ENCODE measurements around the gene MYH7. TPM values are rescaled to one million over a fixed set of nuclear protein-coding genes. Genes with fewer than 3 reads are reported as not detected.

MYH7 gene
- not detected for total RNA-seq

DNA sequence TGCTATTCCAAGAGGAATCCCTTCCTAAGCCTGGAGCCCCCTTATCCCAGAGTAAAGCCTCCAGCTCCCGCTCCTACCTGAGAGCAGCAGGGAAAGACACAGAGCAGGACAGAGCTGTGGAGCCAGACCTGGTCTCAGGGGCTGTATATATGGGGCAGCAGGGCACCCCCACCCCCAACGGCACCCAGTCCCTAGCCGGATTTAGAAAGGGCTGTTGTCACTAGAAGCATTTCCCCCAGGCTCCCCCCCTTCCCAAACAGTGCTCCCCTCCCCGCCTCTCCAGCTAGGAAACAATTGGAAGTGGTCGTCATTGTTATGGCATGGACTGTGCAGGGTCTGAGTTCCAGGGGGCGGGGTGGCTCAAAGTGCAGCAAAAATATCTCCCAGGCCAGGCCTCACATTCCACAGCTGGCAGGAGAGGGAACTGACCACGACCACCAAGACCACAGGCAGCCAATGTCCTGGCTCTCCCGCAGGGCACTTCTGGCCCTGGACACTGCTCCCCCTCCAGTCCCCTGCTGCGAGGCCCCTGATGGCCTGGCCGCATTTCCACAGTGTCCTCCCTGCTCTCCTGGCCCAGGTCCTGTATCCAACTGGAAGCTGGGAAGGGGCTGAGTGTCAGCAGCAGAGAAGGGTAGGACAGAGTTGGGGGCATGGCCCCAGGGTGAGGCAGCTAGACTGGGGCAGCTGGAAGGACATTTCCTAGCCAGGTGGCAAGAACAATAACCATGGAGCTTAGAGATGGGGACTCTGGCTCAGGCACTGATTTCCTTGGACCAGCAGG, at the start of gene MYH7:
MYH7 (minus strand) TSS at position 118 of the 784 bp plus-strand sequence. CDS start 1,928 bp downstream, outside the sequence.
- ATAC-seq (no peak), DNase-seq (no peak)
- H3K4me1 Mint-ChIP-seq (ENCODE audit: low read depth) = no peaks in the 10 kb centered on the region
- ChIA-PET CTCF (no interaction called here), POLR2A (interaction anchor here (0.7 kb wide), 1 partner anchor 198 kb away, joined by 3 read pairs; no protein-coding TSS in a partner anchor)
- no peak within 1 kb of the TSS for H3K4me3 Mint-ChIP-seq
- H3K27me3 Mint-ChIP-seq = no peaks in the 10 kb centered on the region
- intact Hi-C loops (cut with micrococcal nuclease) = no loop called here
- H3K36me3 Mint-ChIP-seq (ENCODE audit: low read depth) = no peaks in the 10 kb centered on the region
- no peak for TF ChIP-seq CTCF (IDR thresholded peaks at IDR 0.05)
- H3K27ac Mint-ChIP-seq = no peak within 1 kb of the TSS
- no peaks in the 10 kb centered on the region for H3K9me3 Mint-ChIP-seq

DNA sequence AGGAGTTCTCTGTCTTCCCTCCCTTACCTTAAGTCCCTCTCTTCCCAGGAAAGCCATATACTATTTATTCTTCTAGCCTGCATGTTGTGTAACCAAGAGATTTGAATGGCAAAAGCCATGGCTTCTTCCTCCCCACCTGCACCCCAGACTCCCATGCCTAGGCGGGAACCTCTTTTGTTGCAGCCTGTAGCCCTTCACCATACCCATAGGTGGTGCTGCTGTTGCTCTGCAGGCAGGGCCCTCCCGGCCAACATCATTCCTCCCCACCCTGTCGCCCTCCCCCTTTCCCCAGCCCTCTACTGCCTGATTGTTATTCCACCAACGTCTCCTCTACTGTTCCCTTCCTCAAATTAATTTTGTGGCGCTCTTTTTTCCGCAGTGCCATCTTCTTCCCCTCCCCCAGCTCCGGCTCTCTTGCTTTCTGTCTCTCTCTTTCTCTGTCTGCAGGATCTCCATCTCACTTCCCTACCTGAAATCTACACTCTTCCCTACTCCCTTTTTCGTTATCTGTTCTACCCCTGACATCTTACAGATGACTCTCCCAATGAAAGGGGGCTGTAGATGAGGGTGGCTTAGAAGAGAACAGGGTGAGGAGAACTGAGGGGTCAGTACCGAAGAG, 47.9 kb upstream of the MYH7 start:
- Mint-ChIP-seq H3K4me1 (ENCODE audit: low read depth) (no peaks in the 10 kb centered on the region), H3K27ac (no peak overlapping the region), H3K36me3 (ENCODE audit: low read depth) (peaks cover 7% of the 10 kb centered on the region), H3K4me3 (no peak overlapping the region), H3K9me3 (no peaks in the 10 kb centered on the region), H3K27me3 (no peaks in the 10 kb centered on the region)
- CTCF ChIA-PET = interaction anchor here (1.2 to 12.7 kb wide), 5 partner anchors 45 to 83 kb away, joined by 3 to 291 read pairs (median 4); partner anchors contain the start of genes THTPA and ZFHX2
- intact Hi-C loops (cut with micrococcal nuclease) = no loop called here
- peak; percentile 44 for TF ChIP-seq CTCF (IDR thresholded peaks at IDR 0.05)
- POLR2A ChIA-PET = no interaction called here
- DNase-seq (peak; percentile 23), ATAC-seq (peak; percentile 81)

GRCh38 chr14:23482823-23483148, 47.3 kb upstream of the MYH7 start:
- no peaks in the 10 kb centered on the region for H3K9me3 Mint-ChIP-seq
- peaks cover 1% of the 10 kb centered on the region for H3K4me1 Mint-ChIP-seq (ENCODE audit: low read depth)
- no peak for TF ChIP-seq CTCF (IDR thresholded peaks at IDR 0.05)
- intact Hi-C loops (cut with micrococcal nuclease) = no loop called here
- H3K27me3 Mint-ChIP-seq = no peaks in the 10 kb centered on the region
- CTCF ChIA-PET = interaction anchor here (1.2 to 12.7 kb wide), 6 partner anchors 40 to 149 kb away, joined by 3 to 291 read pairs (median 4); partner anchors contain the start of genes THTPA and ZFHX2
- POLR2A ChIA-PET = no interaction called here
- DNase-seq (no peak), ATAC-seq (no peak)
- no peak overlapping the region for H3K4me3 Mint-ChIP-seq
- peaks cover 9% of the 10 kb centered on the region for H3K36me3 Mint-ChIP-seq (ENCODE audit: low read depth)
- H3K27ac Mint-ChIP-seq = no peak overlapping the region

DNA sequence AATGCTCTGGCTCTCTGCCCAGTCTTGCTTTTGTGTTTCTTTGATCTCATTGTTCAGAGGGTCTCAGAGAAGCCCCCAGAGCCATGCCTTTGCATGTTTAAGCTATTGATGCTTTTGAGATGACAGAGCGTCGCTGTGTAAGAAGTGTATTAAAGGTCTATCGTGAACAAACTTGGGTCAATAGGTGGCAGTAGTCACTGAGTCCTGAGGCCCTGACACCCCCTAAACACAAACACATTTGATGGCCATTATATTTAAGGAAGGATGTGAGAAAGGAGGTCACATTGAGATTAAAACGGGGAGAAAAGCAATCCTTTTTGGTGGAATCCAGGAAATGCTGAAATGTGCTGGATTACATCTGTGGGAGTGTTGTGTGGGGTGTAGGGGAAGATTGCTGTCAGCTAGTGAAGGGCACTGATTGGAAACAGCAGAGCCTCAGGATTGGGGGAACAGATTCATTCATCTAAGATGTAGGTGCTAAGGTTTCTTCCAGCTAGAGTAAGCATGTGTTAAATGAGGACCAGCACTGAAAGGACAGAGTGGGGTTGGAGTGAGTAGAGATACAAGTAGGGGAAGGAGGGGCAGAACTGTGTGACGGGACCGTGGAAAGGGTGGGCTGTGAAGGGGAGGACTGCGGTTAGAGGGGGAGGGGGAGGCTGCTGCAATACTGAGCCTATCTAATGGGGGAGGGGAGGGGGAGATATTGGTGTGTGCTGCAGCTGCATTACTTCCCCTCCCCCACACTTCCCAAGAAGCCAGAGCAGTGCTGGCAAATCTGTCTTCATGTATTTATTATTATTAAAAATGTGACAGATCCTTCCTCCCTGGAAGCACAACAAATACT, 46.7 kb upstream of the MYH7 start:
- no peak overlapping the region for H3K4me3 Mint-ChIP-seq
- TF ChIP-seq CTCF (IDR thresholded peaks at IDR 0.05) = no peak
- no peak overlapping the region for H3K27ac Mint-ChIP-seq
- DNase-seq = no peak
- ATAC-seq = no peak
- peaks cover 3% of the 10 kb centered on the region for H3K4me1 Mint-ChIP-seq (ENCODE audit: low read depth)
- ChIA-PET POLR2A (no interaction called here), CTCF (interaction anchor here (1.2 to 12.7 kb wide), 6 partner anchors 41 to 150 kb away, joined by 3 to 291 read pairs (median 4); partner anchors contain the start of genes THTPA and ZFHX2)
- no peaks in the 10 kb centered on the region for H3K27me3 Mint-ChIP-seq
- intact Hi-C loops (cut with micrococcal nuclease) = no loop called here
- H3K36me3 Mint-ChIP-seq (ENCODE audit: low read depth) = peaks cover 15% of the 10 kb centered on the region
- H3K9me3 Mint-ChIP-seq = no peaks in the 10 kb centered on the region
